ENCODE measurements around the gene BCL2L11.

The BCL2L11 gene

GRCh38 chr2:111119822-111120252, 877 bp upstream of the BCL2L11 start:
- DNase-seq (ENCODE audit: low read depth): peak; percentile 52
- TF ChIP-seq CTCF (IDR thresholded peaks at IDR 0.05; ENCODE audit: low read depth, low read length) (no peak), MAX (IDR thresholded peaks at IDR 0.05; ENCODE audit: low read depth, low read length) (no peak), POLR2A (IDR thresholded peaks at IDR 0.05; ENCODE audit: extremely low read depth, insufficient read length) (no peak), MYC (IDR thresholded peaks at IDR 0.05; ENCODE audit: low read depth, low read length) (no peak)
- peak overlapping the region; percentile 42 for H3K4me3 ChIP-seq (ENCODE audit: low read depth, low read length)

GRCh38 chr2:111121028-111121827, 514 bp downstream of the BCL2L11 start:
- no peak; the same call in 1 of the 2 replicates for TF ChIP-seq MYC (IDR thresholded peaks at IDR 0.05; ENCODE audit: low read depth, low read length)
- no peak for TF ChIP-seq CTCF (IDR thresholded peaks at IDR 0.05; ENCODE audit: low read depth, low read length)
- TF ChIP-seq POLR2A (IDR thresholded peaks at IDR 0.05; ENCODE audit: extremely low read depth, insufficient read length): no peak
- no peak; the same call in 1 of the 2 replicates for TF ChIP-seq MAX (IDR thresholded peaks at IDR 0.05; ENCODE audit: low read depth, low read length)
- DNase-seq (ENCODE audit: low read depth): peak; percentile 75
- peak overlapping the region; percentile 88 for H3K4me3 ChIP-seq (ENCODE audit: low read depth, low read length)

GRCh38 chr2:111121828-111122630, 1.3 kb downstream of the BCL2L11 start:
- DNase-seq (ENCODE audit: low read depth): peak; percentile 95
- TF ChIP-seq CTCF (IDR thresholded peaks at IDR 0.05; ENCODE audit: low read depth, low read length) (no peak), MAX (IDR thresholded peaks at IDR 0.05; ENCODE audit: low read depth, low read length) (peak; percentile 31; the same call in 1 of the 2 replicates), POLR2A (IDR thresholded peaks at IDR 0.05; ENCODE audit: extremely low read depth, insufficient read length) (peak; percentile 48), MYC (IDR thresholded peaks at IDR 0.05; ENCODE audit: low read depth, low read length) (0 out of 2 replicates have a peak, but pooled peaks have one; percentile 20)

GRCh38 chr2:111122631-111123421, 2.1 kb downstream of the BCL2L11 start:
- peak; percentile 85 for DNase-seq (ENCODE audit: low read depth)
- TF ChIP-seq POLR2A (IDR thresholded peaks at IDR 0.05; ENCODE audit: extremely low read depth, insufficient read length): no peak
- TF ChIP-seq MYC (IDR thresholded peaks at IDR 0.05; ENCODE audit: low read depth, low read length): no peak
- no peak for TF ChIP-seq CTCF (IDR thresholded peaks at IDR 0.05; ENCODE audit: low read depth, low read length)
- no peak for TF ChIP-seq MAX (IDR thresholded peaks at IDR 0.05; ENCODE audit: low read depth, low read length)
- peak overlapping the region; percentile 81 for H3K4me3 ChIP-seq (ENCODE audit: low read depth, low read length)

More at GRCh38 chr2:111121828-111122630, 1.3 kb downstream of the BCL2L11 start:
- peak overlapping the region; percentile 88 for H3K4me3 ChIP-seq (ENCODE audit: low read depth, low read length)

- peak overlapping the region; percentile 81 for H3K4me3 ChIP-seq (ENCODE audit: low read depth, low read length)
- DNase-seq (ENCODE audit: low read depth): no peak
- TF ChIP-seq CTCF (IDR thresholded peaks at IDR 0.05; ENCODE audit: low read depth, low read length) (no peak), MAX (IDR thresholded peaks at IDR 0.05; ENCODE audit: low read depth, low read length) (no peak), MYC (IDR thresholded peaks at IDR 0.05; ENCODE audit: low read depth, low read length) (no peak), POLR2A (IDR thresholded peaks at IDR 0.05; ENCODE audit: extremely low read depth, insufficient read length) (no peak)
These were observed 3.0 kb downstream of the BCL2L11 start for GRCh38 chr2:111123751-111124150.

Data from NB4 (cell line).